ENCODE results near the gene PDCD1LG2.

PDCD1LG2 gene

DNA sequence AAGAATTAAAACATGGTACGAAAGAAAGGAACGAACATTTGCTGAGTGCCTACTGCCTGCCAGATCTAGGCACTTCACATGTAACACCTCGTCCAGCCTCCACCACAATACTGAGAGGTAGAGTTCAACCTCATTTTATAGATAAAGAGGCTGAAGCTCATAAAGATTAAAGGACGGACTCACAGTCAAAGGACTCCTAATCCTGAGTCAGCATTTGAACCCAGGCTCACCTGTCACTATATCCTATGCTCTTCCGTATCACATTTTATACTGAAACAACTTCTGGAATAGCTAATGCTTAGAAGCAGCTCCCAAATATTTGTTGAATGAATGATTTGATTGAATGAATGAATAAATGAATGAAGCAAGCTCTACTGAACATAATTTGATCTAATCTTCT, 22.5 kb downstream of the PDCD1LG2 start:
- no peak for DNase-seq

GRCh38 chr9:5536684-5537083, 26.4 kb downstream of the PDCD1LG2 start:
- no peak for DNase-seq

GRCh38 chr9:5543875-5544702, 33.8 kb downstream of the PDCD1LG2 start:
- no peak for DNase-seq

DNA sequence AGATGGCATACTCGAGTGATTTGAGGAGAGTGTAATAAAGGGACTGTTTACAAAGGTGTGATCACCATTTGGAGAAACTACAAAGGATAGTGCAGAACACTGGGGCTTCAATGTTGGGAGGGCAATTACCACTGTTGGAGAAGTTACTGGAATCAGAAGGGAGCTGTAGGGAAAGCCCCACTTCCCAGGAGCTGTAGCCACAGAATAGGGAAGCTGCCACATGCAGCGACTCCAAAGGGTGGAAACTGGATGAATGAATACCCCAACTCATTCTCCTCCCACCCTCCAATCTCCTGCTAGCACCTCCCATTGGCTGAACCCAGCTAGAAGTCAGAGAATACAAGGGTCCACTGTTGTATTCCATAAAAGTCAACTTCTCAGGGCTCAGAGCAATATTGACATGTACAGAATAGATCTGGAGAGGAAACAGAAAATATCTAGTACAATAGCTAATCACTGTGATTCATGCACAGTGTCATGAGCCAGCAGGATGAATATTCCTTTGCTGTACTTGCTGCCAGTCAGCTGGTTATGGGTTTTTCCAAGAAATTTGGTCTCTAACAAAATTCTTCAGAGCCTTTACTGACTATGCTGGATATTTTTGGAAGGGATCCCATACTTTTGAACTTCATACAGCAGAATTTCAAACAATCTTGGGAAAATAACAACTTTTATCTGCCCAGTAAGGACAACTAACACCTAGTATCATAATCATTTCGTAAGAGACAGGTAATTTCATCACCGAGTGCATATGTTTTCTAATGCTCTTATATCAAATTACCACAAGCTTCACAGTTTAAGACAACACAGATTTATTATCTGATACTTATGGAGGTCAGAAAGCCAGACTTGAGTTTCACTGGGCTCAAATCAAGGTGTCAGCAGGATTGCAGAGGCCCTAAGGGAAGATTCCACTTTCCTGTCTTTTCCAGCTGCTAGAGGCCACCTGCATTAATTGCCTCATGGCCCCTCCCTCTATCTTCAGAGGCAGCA, 39.6 kb downstream of the PDCD1LG2 start:
- DNase-seq, result no peak

DNA sequence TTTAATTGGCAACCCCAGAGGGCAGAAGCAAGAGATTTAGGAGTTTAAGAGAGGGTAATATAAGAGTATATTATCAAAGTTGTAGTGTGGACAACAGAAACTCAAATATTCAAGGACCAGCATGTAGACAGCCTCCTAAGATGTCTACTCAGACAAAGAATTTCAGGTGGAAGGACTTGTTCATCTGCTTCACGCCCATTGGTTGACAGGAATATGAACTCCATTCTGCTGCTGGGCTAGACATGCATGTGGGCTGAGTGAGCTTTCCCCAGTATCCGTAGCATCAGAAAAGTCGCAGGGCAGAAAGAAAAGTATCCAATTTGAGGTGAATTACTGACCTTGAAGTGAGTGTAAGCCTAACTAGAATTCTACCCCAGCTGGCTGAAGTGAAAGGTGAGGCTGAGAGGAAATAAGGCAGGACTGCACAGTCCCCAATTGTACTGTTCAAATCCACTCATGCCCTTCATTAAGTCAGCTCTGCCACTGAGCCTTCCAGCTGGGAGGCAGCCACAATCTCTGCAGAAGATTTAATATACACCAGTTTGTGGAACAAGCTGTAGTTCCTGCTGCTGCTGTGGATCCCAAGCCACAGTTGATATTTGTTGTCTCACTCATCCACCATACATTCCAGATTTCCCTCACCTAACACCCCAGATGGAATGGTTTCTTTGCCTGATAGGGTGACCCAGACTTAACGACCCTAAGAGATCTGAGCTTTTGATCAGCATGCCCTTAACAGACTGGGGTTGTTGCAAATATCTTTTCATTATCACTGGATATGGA, 41.2 kb downstream of the PDCD1LG2 start:
- no peak for DNase-seq

- no peak for DNase-seq
Measured at GRCh38 chr9:5552301-5552700, 42.0 kb downstream of the PDCD1LG2 start.

DNA sequence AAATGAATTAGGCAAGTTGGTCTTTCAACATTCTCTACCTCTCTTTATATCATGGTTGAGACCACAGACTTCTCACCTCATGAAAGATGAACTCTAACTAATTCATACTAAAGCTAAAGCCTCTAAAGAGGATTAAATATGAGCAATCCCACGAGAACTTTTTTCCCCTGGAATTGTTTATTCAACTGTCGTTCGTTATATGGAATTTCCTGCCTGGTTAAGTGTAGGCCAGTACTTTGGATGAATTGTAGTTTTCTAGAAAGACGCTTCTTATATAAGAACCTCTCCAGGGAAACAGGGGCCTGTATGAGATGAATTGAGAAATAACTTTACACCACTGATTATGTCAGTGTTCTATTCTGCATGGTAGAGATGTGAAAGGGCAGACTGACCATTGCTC, 42.9 kb downstream of the PDCD1LG2 start:
- DNase-seq, result no peak

- no peak for DNase-seq
Measured at GRCh38 chr9:5554254-5554653, 43.9 kb downstream of the PDCD1LG2 start.

GRCh38 chr9:5556101-5556705, 45.9 kb downstream of the PDCD1LG2 start:
- DNase-seq, result no peak

GRCh38 chr9:5557606-5558587, 47.6 kb downstream of the PDCD1LG2 start:
- DNase-seq, result no peak

GRCh38 chr9:5559659-5560058, 49.3 kb downstream of the PDCD1LG2 start:
- DNase-seq, result no peak

GRCh38 chr9:5560443-5561100, 50.2 kb downstream of the PDCD1LG2 start:
- DNase-seq, result no peak

DNA sequence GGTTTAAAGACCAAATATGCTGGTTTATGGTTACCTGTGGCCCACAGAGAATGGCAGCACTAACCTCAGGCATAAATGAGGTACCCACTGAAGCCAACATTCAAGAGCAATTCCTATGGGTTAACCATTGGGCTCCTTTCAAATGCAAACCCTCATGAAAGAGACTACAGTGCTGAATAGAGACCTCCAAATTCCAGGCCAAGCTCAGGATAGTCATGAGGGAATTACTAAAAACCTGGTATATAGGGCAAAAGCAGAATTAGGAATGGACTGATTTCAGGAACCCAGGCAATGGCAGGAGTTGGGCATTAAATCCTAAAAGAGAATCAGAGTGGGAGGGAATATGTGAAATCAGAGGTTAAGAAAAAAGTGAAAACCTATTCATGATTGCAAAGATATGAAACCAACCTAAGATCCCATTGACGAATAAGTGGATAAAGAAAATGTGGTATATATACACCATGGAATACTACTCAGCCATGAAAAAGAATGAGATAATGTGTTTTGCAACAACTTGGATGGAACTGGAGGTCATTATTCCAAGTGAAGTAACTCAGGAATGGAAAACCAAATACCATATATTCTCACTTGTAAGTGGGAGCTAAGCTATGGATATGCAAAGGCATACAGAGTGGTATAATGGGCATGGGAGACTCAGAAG, 51.6 kb downstream of the PDCD1LG2 start:
- no peak for DNase-seq

DNA sequence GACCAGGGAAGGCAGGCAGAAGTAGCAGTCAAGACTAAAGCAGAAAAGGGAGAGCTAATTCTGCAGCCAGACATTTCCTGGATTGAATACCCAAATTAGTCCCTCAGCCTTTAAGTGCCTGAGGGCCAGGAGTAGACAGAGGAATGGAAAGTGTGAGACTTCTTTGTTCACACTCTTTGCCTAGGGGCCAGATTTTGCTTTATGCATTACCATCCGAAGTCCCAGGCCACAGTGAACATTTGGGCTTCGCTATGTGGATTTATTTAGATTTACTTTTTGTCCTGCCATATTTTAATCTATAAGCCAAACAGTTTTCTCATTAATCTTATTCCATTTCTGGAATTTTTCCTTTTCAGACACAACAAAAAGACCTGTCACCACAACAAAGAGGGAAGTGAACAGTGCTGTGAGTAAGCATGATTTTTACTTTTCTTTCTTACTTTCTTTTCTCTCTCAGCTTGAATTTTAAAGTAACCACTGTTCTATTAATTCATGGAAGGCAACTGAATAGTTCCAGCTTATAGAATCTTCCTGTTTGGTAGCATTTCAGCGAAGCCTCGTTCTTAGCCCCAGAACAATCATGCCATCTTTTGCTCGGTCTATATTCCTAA, 52.6 kb downstream of the PDCD1LG2 start:
- no peak for DNase-seq

DNA sequence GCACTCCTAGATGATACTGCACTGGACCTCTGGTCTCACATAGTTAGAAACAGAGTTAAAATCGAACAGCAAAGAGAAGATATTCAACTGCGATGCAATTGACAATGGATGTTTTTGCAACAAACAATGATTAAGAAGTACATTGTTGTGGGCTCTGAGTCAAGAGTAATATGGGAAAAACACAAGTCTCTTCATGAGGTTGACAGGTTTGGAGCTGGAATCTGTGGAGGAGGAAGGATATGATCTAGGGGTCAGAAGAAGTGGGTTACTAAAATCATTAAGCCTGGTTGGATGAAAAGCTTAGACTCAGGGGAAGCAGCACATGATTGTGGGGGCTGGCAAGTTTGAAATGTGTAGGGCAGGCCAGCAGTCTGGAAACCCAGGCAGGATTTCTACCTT, 53.1 kb downstream of the PDCD1LG2 start:
- DNase-seq, result no peak

GRCh38 chr9:5563886-5564285, 53.6 kb downstream of the PDCD1LG2 start:
- DNase-seq, result no peak

- DNase-seq, result peak; percentile 93
Measured at GRCh38 chr9:5566054-5566618, 55.8 kb downstream of the PDCD1LG2 start.

DNA sequence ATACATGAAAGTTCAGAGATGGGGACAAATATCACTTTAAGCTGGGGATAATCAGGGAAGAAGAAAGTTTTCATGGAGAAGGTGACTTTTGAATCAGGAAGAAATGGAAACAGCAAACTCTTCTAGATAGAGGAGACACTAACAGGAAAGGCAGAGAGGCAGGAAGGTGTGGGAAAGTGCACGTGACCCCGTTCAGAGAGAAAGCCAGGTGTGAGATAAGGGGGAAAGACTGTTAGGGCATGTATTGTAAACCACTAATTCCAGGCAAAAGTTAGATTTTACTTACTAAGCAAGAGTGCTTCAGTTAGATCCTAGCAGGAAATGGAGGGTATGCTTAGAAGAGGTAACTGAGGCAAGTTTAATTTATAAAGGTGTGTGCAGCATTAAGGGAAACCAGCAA, 58.5 kb downstream of the PDCD1LG2 start:
- DNase-seq, result no peak

DNA sequence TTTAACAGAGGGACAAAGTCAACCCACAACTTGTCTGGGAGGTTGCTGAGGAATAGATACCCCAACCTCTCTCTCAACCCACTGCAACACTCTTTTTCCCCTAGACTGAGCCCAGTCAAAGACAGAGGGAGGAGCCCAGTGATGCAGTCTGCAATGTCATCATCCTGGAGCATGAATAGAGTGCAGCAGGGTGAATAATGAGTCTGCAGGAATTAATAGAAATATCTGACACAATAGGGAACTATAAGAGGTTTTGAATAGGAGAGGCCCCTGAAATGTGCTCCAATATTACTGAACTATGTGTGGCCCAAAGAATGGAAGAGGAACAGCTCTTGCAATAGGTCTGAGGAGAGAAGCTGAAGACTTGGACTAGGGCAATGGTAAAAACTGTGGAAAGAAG, 59.1 kb downstream of the PDCD1LG2 start:
- no peak for DNase-seq

Data from DMS79 treated with DMSO at 0.1 percent for 48 hours (cell line).